Measurements from ENCODE around the gene PITPNM1.
"Not testable (repeated sequence)": the region's sequence is repeated elsewhere in the genome, so short reads cannot be mapped to it uniquely, and the experiment has no call there.

Gene PITPNM1

DNA sequence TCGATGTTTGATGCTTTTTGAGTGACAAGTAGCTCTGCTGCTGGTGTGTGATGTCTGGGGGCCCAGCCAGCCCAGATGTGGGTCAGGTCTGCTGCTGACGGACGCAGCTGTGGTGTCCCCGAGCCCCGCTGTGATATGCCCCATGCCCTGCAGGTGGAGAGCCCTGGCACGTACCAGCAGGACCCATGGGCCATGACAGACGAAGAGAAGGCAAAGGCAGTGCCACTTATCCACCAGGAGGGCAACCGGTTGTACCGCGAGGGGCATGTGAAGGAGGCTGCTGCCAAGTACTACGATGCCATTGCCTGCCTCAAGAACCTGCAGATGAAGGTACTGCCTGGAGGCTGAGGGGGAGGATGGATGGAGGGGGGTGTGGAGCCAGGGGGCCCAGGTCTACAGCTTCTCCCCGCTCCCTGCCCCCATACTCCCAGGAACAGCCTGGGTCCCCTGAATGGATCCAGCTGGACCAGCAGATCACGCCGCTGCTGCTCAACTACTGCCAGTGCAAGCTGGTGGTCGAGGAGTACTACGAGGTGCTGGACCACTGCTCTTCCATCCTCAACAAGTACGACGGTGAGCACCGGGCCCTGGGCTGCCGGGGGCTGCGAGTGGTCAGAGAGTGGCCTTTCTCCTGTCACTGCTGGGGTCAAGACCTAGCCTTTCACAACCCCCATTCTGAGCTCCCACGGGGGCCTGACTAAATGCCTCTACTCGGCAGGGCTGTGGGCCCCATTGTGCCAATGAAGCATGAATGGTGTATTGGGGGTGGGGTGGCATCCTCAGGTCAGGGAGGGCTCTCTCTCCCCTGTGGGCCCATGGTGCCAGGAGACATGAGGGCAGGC, 15.1 kb downstream of the PITPNM1 start:
- no peak for DNase-seq (ENCODE audit: low read depth)

DNA sequence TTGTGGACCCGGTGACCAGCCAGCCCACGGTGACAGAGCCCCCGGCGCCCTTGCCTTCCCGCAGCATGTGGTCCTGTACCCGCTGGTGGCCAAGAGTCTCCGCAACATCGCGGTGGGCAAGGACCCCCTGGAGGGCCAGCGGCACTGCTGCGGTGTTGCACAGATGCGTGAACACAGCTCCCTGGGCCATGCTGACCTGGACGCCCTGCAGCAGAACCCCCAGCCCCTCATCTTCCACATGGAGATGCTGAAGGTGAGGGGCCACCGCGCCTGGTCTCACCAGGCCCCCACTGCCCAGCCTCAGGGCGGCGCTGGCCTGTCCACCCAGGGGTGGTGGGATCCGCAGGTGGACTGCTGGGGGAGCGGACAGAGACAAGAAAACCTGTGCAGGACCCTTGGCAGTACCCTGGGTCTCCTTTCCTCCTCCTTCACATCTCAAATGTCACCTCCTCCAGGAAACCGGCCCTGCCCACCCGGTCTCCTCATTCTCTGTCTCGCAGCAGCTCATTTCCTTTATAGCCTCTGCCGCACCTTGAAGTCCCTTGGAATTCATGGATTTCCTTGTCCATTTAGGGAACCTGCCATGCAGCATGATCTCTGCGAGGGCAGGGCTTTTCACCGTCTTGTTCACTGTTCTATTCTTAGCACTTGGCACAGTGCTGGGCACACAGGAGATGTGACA, 15.8 kb downstream of the PITPNM1 start:
- DNase-seq (ENCODE audit: low read depth) = no peak

DNA sequence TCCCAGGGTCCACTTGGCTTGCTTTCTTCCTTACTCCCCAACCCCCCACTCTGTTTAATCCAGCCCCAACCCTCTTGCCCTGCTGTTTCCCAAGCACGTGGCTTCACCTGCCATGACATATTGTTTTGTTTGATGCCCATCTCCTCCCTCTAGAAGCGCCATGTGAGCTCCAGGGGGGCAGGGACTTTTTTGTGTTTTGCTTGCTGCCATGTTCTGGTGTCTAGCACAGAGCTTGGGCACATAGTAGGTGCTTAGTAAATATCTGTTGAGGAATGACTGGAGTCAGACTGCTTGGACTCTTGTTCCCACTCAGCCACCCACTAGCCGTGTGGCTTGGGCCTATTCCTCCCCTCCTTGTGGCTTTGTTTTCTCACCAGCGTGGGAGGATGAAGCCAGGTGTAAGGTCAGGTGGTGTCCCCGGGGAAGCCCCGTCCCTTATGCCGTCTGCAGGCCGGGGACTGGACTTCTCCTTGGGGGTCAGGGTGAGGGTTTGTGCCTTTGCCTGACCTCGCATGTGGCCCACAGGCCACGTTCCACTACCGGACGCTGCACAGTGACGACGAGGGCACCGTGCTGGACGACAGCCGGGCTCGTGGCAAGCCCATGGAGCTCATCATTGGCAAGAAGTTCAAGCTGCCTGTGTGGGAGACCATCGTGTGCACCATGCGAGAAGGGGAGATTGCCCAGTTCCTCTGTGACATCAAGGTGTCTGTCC, 18.5 kb downstream of the PITPNM1 start:
- no peak for DNase-seq (ENCODE audit: low read depth)

DNA sequence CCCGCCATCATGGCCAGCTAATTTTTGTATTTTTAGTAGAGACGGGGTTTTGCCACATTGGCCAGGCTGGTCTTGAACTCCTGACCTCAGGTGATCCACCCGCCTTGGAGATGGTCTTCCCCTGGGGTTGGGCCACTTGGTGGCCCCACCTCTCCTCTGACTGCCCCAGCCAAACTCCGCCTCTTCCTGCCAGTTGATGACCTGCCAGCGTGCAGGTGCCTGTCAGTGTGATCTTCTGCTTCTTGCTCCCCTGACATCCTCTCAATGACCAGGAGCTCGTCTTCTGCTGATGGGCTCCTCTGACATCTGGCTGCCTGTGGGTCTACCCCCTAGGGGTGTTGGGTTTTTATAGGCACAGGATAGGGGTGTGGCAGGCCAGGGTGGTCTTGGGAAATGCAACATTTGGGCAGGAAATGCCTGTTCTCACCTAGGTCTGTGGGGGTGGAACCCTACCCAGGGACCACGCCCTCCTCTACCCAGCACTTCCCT, 19.2 kb downstream of the PITPNM1 start:
- DNase-seq (ENCODE audit: low read depth) = not testable (repeated sequence)

DNA sequence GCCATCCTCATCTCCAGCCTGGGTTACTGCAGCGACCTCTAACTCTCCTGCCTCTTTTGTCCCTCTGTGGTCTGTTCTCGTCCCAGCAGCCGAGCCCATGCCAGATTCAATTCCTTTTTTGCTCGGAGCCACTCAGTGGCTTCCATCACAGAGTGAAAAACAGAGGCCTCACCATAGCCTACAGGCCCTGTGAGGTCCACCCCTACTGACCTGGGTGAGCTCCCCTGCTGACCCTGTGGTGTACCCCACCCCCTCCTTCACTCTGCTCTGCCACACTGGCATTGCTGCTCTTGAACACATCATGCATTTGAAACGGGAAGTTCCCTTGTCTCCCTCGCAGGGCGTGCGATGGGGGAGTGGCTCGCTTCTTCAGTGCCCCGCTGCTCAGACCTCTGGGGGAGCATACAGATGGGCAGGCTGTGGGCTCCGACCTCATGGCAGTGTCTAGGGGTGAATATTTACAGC, 20.3 kb downstream of the PITPNM1 start:
- peak; percentile 48 for DNase-seq (ENCODE audit: low read depth)

DNA sequence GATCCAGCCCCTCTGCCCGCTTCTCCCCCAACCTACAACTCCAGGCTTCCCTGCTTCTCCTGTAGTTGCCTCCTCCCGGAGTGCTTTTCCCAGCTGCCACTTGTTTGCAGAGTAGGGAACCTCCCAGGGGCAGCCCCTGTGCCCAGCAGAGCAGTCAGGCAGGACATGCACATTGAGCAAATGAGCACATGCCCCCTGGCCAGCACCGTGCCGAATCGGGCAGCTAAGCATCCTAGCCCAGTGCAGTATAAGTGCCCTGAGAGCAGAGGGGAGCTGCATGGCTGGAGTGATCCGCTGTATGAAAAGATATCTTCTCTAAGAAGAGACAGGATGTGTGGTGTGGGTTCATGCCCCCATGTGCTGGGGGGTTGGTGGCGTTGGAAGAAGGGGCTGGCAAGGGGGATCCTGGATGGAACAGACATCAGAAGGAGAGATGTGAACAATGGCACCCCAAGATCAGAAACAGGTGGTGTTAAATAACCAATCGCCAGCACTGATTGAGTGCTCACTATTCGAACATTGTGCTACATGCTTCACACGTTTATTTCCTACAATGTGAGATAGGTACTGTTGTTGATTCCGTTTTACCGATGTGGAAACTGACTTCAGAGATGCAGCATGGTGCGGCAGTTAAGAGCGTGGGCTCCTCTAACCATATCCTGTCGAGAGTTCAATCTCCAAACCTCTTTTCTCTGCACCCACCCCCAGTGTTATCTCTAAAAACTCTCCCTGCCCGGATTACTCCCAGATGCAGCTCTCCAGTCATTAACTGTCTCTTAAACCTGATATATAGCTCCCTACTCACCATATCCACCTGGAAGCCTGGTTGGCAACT, 21.1 kb downstream of the PITPNM1 start:
- DNase-seq (ENCODE audit: low read depth) = no peak

DNA sequence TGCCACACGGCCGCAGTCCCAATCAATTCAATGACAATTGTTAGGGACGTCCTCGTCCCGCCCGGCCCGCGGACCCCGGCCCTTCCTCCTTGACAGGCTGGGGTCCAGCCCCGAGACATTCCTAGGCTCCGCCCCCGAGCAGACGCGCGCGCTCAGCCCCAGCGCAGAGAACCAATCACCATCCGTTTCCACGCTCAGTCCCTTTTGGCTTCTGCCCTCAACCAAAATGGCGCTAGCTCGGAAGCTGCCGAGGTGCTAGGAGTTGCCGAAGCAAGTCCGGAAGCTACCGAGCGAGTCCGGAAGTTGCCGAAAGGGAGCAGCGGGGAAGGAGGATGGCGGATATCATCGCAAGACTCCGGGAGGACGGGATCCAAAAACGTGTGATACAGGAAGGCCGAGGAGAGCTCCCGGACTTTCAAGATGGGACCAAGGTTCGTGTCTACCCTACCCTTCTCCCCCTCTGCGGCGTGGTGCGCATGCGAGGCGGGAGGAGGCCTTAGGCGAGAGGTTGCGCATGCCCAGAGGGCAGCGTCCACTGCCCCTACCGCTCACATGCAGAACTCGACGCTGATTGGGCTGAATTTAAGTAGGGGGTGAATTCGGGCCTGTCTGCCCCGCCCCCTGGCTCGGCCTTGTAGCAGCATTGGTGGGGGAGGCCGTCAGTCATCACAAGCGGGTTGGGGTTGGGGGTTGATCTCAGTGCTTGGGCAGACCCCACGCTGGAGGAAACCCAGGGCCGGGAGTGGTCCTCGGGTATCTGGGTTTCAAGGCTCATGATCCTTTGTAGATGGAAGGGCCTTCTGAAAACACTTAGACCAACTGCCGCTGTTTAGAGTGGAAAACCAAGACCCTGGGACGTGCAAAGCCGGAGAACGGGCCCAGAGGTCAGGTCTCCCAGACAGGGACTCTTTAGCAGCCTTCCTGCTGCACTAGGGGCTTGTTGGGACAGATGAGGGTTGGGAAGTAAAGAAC, 22.1 kb downstream of the PITPNM1 start, which contains the start of gene AIP:
TSS of gene AIP (plus strand) at position 200 of the 972 bp plus-strand sequence. CDS start at position 333, 133 bp downstream.
- peak; percentile 94 for DNase-seq (ENCODE audit: low read depth)

DNA sequence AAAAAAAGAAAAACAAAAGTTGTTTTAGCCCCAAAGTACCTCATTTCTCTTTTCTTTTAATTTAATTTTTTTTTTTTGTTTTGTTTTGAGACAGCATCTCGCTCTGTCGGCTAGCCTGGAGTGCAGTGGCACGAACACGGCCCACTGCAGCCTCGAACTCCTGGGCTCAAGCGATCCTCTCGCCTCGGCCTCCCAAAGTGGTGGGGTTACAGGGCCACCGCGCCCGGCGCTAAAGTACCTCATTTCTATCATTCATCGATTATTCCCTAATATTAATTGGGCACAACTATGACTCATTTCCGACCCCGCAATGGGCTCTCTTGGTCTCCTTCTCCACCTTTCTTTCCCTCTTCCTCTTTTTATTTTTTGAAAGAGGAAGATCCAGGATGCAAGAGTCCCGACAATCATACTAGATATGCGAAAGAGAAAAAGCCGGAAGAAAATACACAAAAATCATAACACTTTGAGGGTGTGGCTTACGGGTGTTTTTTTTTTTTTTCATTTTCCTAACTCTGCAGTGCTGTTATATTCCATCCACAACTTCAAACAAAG, 22.8 kb downstream of the PITPNM1 start:
- no peak for DNase-seq (ENCODE audit: low read depth)

DNA sequence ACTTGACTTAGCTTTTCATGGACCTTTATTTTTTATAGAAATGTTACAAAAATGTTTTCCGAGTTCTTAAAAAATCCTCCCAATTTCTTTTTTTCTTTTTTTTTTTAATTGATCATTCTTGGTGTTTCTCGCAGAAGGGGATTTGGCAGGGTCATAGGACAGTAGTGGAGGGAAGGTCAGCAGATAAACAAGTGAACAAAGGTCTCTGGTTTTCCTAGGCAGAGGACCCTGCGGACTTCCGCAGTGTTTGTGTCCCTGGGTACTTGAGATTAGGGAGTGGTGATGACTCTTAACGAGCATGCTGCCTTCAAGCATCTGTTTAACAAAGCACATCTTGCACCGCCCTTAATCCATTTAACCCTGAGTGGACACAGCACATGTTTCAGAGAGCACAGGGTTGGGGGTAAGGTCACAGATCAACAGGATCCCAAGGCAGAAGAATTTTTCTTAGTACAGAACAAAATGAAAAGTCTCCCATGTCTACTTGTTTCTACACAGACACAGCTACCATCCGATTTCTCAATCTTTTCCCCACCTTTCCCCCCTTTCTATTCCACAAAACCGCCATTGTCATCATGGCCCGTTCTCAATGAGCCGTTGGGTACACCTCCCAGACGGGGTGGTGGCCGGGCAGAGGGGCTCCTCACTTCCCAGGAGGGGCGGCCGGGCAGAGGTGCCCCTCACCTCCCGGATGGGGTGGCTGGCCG, 27.7 kb downstream of the PITPNM1 start:
- not testable (repeated sequence) for DNase-seq (ENCODE audit: low read depth)

DNA sequence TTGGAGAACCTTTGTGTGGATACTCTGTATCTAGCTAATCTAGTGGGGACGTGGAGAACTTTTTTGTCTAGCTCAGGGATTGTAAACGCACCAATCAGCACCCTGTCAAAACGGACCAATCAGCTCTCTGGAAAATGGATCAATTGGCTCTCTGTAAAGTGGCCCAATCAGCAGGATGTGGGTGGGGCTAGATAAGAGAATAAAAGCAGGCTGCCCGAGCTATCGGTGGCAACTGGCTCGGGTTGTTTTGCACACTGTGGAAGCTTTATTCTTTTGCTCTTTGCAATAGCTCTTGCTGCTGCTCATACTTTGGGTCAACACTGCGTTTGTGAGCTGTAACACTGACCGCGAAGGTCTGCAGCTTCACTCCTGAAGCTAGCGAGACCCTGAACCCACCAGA, 28.5 kb downstream of the PITPNM1 start:
- not testable (repeated sequence) for DNase-seq (ENCODE audit: low read depth)

DNA sequence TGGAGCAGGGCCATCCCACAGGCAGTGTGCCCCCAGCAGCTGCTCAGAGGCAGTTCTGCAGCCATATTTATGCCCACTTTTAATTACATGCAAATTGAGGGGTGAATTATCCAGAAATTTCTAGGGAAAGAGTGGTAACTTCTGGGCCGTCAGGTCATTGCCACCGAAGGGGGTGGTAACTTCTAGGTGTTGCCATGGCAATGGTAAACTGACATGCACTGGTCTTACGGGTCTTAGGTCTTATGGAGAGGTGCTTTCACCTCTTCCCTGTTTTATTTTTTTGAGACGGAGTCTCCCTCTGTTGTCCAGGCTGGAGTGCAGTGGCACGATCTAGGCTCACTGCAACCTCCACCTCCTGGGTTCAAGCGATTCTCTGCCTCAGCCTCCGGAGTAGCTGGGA, 32.3 kb downstream of the PITPNM1 start:
- no peak for DNase-seq (ENCODE audit: low read depth)

DNA sequence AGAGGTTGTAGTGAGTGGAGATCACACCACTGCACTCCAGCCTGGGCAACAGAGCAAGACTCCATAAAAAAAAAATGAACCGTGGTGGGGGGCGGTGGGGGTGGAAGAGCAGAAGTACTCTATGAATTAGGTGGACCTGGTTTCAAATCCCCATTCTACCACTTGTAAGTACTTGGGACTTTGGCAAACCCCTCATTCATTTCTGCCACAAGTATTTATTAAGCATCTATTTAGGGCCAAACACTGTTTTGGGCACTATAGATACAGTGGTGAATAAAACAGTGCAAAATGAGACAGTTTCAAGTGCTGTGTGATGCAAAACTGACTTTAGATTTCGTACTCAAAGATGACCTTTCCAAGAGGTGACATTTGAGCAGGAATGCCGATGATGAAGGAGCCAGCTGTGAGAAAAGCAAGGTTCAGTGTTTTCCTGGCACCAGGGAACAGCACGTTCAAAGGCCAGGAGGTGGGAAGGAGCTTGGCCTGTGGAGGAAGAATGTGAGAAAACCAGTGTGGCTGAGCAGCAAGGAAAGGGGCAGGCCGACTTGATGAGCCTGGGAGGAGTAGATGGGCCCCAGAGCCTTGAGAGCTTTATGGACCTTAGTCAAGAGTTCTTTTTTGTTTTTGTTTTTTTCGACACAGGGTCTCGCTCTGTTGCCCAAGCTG, 34.7 kb downstream of the PITPNM1 start:
- DNase-seq (ENCODE audit: low read depth) = no peak

DNA sequence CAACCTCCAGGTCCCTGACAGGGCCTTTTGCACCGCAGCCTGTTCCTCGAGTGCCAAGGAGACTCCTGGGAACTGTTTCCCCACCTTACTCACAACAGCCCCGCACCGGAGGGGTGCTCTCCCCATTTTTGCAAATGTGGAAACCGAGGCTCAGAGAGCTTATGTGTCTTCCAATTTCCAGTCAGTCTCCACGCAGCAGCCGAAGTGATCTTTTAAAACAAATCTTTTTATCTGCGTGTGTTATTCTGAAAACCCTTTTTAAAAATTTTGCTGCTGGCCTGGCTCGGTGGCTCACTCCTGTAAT, 35.7 kb downstream of the PITPNM1 start:
- DNase-seq (ENCODE audit: low read depth) = no peak

DNA sequence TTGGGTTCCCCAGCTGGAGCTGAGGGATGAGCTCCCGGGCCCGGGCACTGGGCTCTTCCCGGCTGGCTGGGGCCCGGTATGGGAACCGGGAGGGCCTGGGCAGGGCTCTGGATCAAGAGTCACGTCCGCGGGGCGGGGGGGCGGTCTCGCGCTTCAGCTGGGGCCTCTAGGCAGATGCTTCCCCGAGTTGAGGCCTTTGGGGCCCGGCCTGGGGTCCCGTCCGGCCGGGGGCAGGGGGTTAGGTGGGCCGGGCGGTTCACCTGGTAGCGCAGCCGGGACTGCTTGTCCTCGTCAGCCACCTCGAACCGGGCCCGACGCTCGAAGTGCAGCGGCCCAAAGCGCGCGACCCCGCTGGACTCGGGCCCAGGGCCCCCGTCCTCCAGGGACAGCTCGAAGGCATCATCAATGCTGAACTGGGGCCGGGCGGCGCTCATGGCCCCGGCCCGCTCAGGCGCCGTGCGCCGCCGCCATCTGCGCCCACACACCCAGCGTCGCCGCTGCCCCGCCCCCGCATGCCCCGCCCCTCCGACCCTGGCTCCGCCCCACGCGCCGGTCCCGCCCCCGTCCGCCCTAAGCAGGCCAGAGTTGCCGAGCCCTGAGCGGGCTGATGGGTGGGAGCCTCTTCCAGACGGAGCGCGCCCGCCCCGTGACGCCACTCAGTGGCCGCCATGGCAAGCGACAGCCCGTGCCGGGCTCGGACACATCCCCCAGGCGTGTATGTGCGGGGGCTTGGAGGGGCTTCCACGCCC, 36.2 kb downstream of the PITPNM1 start, which contains the start of gene TMEM134:
TSS of gene TMEM134 (minus strand) at position 493 of the 749 bp plus-strand sequence. CDS start at position 434, 59 bp downstream.
- DNase-seq (ENCODE audit: low read depth) = peak; percentile 88

DNA sequence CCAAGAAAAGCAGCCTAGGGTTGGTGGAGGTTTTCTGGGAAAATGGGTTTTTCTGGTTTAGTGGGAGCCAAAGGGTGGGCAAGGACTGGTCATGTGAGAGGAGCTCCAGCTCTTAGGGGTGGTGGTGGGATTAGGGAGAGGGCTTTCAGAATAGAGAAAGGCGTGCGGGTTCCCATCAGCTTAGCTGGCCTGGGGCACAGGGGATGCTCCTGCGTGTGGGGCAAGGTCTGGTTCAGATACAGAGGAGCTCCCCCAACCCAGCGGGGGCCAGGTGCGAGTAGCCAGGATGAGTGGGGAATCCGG, 36.8 kb downstream of the PITPNM1 start:
- no peak for DNase-seq (ENCODE audit: low read depth)

DNA sequence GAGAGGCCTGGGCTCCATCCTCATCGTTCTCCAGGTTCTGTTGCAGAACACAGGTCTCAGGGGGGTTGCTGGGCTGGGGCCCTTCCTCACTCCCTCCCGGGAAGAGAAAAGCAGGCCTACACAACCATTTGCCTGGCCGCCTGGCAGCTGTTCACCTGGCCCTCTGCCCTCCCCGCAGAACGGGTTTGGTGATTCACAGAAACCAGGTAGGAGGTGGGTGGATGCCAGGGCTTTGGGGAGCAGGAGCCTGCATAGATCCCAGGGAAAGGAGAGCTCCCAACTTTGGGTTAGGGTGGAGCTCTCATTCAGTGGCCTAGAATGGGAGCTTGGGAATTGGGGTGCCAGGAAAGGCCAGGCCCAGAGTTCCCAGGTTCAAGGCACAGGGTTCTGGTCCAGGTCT, 37.1 kb downstream of the PITPNM1 start:
- DNase-seq (ENCODE audit: low read depth) = no peak

DNA sequence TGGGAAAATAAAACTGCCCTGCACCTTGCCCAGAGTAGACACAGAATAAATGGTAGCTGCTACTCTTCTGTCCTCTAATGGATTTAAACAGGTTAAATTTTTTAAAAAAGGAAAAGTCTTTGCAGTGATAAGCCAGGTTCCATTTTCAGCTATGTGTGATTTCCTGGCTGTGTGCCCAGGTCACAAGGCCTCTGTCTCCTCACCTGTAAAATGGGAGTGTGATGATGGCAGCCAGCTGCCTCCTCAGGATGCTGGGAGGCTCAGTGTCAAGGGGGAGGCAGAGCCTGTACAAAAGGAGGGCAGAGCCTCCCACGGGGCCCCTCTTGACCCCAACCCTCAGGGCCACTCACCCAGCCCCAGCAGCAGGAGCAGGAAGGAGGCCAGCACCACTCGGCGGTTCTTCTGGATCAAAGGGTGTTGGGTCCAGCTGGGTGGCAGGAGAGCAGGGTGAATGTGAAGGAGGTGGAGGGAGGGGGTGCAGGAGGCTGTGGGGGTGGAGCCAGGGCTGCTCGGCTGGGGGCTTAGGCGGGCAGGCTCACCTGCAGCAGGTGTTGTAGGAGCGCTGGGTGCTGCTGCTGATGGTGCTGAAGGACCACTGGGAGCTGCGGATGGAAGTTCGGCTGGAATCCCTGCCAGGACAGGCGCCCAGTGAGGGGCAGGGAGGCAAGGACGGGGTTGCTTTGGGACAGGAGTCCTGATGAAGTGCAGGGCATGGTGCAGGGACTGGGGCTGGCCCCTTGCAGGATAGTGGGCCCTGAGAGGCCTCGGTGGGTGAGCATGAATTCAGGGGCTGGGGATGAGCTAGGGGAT, 38.0 kb downstream of the PITPNM1 start:
- no peak for DNase-seq (ENCODE audit: low read depth)
